Middle frontal gyrus (tissue), 1 donor: ENCODE data around the gene LAGE3.

ENCODE experiments used
- DNase-seq: peaks from one replicate; pipeline ENCODE4 v3.0.0-alpha.2; 2015; ENCODE audit warnings: low spot score; ENCODE audit errors: extremely low spot score

The LAGE3 gene

GRCh38 chrX:154435171-154435733 lies 43.8 kb downstream of the LAGE3 start:
- no peak for DNase-seq

- DNase-seq: no peak
Measured at GRCh38 chrX:154434394-154435168, 44.5 kb downstream of the LAGE3 start.

- no peak for DNase-seq
Measured at GRCh38 chrX:154433605-154434004, 45.5 kb downstream of the LAGE3 start.

- no peak for DNase-seq
Measured at GRCh38 chrX:154432210-154432609, 46.9 kb downstream of the LAGE3 start.

- no peak for DNase-seq
Measured at GRCh38 chrX:154431341-154431740, 47.7 kb downstream of the LAGE3 start.

- no peak for DNase-seq
Measured at GRCh38 chrX:154430916-154431315, 48.2 kb downstream of the LAGE3 start.

GRCh38 chrX:154430479-154430878 lies 48.6 kb downstream of the LAGE3 start:
- DNase-seq: no peak

- DNase-seq: no peak
Measured at GRCh38 chrX:154429711-154430110, 49.4 kb downstream of the LAGE3 start.

GRCh38 chrX:154428176-154429171 lies 50.6 kb downstream of the LAGE3 start, which contains the start of gene ATP6AP1:
Gene ATP6AP1, plus strand, starts transcription at chrX:154428677. Its CDS starts 16 bp downstream, at chrX:154428693.
- DNase-seq: peak; percentile 75
